CD4-positive, alpha-beta T cell treated with Interleukin-4 for 1 hour (primary cell): ENCODE results near the gene PSMB2.

Experiments
- DNase-seq, 2 donors: peaks; one replicate each; pipeline ENCODE4 v3.0.0-alpha.2; 2020 to 2022

PSMB2 gene

DNA sequence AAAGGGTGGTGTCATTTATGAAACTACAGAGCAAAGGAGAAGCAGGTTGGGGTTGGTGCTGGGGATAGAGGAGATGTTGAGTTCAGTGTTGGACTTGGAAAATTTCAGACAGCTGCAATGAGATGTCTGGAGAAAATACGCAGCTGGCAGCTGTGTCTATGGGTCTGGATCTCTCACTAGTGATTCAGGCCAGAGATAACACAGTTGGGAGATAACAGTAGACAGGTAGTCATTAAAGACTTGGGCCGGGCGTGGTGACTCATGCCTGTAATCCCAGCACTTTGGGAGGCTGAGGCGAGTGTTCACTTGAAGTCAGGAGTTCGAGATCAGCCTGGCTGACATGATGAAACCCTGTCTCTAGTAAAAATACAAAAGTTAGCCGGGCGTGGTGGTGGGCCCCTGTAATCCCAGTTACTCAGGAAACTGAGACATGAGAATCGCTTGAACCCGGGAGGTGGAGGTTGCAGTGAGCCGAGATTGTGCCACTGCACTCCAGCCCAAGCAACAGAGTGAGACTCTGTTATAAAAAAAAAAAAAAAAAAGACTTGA, 70.7 kb downstream of the PSMB2 start:
- no peak for DNase-seq

DNA sequence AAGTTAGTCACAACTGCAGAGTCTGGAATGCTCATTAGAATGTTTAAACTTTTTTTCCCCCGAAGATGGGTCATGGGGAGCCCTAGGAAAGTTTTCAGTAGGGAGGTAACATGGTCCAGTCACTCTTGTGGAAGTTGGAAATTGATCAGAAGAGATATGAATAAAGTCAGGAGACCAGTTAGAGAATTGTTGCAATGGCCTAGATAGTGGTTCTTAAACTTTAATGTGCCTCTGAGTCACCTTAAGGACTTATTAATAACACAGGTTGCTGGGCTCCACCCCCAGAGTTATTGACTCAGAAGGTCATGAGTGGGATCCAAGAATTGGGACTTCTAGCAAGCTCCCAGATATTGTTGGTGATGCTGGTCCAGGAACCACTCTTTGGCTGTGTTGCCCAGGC, 71.4 kb downstream of the PSMB2 start:
- DNase-seq: no peak

DNA sequence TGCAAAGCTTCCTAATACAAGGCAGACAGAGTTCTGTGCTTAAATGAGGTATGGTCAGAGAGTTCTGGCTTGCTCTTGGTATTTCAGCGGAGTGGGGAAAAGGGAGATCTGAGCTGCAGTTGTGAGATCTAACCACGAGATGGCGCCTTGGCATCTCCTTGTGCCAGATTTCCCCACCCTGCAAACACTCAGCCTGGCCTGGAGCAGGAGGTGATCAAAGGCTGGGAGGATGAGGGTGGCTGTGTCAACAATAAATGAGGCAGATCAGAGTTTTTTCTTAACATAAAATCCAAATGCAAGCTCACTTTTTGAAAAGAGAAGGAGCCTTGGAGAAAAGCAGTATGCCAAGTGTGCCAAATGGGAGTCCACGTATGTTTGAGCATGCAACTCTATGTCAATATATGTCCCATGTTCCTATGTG, 72.3 kb downstream of the PSMB2 start:
- DNase-seq: peak; percentile 64 to 71

DNA sequence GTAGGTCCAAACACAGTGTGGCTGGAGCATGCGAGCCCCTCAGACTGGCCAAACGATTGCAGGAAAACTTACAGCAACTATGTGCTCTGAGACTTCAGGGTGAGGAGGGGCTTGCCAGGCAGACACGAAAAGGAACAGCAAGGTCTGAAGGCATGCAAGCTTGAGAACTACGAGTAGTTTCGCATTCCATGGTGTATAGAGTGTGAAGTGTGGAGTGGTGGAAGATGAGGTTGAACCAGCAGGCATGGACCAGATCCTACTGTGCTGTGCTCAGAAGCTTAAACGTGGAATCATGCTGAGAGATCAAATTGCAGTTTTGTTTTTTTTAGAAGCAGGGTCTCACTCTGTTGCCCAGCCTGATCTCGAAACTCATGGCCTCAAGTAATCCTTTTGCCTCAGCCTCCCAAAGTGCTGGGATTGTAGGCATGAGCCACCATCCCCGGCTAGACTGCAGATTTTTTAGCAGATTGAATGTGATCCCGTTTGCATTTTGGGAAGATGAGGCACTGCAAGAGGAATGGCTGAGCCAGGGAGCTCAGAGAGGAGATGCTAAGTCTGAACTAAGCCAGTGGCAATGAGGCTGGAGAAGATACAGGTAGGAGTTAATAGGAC, 73.3 kb downstream of the PSMB2 start:
- DNase-seq: no peak

DNA sequence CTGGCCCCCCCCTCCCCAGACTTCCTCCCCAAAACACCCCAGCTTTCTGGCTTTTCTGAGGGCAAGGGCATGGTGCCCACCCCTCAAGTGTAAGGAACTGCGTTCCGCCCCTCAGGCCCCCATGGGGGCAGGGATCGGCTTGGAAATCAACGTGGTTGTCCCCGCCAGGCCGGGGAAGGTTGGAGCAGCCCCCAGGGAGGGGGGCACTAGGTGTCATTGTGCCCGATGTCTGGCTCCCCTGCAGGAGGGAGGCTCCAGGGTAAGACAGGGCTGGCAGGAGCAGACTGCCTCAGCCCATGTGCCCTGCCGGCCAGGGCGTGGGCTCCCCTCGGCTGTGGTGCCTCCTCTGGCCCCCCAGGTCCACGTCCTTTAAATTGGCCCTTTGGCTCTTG, 75.6 kb downstream of the PSMB2 start:
- DNase-seq: no peak

DNA sequence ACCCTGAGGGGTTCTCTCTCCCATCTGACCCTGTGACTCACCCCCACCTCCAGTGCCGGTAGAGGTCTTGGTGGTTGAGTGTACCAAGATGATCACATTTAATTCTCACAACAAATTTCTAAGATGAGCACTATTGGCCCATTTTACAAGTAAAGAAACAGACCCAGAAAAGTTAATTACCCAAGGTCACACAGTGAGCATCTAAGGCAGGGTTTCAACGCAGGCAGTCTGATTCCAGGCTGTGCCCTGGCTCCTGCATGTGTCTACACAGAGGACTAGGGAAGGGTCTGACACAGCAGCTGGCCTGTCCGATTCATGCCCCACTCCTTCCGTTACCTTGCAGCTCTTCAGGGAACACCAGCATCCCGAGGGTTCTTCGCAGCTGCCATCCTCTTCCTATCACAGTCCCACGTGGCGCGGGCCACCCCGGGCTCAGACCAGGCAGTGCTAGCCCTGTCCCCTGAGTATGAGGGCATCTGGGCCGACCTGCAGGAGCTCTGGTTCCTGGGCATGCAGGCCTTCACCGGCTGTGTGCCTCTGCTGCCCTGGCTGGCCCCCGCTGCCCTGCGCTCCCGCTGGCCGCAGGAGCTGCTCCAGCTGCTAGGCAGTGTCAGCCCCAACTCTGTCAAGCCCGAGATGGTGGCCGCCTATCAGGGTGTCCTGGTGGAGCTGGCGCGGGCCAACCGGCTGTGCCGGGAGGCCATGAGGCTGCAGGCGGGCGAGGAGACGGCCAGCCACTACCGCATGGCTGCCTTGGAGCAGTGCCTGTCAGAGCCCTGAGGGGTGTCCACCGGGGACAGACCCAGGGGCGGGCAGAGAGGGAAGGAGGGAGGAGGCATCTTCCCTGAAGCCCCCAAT, 76.2 kb downstream of the PSMB2 start:
- DNase-seq: no peak

DNA sequence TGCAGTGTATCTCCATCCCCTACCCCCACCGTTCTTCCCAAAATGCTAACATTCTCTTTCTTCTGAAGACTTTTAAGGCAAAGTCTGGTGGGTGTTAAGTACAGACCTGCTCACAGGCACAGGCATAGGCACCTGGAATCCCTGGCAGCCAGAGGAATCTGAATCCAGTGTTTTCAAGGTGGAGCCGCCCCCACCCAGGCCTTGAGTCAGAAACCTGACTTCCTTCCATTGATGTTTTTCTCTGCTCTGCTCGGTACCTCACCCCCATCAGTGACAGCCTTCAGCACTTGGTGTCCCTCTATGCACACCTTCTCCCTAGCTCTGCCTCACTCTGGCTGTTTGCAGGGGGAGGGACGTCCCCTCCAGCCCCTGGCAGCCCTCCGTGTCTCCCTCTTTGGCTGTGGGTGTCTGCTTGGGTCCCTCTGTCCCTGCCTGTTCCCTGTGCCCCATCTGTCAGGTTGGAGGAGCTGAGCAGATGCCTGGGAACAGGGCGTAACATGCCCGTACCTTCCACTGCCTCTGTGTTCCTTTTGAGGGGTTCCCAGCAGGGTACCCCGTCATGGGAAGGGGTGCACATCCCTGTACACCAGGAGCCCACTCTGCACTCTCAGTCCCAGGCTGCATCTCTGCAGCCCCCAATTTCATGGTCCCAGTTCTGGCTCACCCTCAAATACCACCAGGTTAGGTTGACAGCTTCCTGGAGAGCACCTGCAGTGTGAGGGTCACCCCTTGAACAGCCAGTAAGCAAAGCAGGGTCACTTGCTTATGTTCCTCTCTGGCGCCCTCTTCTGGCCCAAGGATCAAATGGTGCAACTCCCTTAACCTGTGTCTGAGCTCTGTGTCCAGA, 77.1 kb downstream of the PSMB2 start:
- peak; percentile 77 to 81 for DNase-seq

DNA sequence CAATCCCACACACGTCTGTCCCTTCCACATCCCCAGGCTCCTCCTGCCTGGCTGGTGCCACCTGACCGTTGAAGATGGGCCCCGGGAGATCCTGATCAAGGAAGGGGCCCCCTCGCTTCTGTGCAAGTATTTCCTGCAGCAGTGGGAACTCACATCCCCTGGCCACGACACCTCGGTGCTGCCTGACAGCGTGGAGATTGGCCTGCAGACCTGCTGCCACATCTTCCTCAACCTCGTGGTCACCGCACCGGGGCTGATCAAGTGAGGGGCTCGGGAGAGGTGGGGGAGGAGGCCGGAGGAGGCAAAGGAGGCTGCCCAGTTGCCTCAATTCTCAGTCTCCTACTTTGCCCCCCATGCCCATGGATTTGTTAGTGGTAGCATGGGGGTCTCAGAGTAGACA, 78.2 kb downstream of the PSMB2 start:
- no peak for DNase-seq

DNA sequence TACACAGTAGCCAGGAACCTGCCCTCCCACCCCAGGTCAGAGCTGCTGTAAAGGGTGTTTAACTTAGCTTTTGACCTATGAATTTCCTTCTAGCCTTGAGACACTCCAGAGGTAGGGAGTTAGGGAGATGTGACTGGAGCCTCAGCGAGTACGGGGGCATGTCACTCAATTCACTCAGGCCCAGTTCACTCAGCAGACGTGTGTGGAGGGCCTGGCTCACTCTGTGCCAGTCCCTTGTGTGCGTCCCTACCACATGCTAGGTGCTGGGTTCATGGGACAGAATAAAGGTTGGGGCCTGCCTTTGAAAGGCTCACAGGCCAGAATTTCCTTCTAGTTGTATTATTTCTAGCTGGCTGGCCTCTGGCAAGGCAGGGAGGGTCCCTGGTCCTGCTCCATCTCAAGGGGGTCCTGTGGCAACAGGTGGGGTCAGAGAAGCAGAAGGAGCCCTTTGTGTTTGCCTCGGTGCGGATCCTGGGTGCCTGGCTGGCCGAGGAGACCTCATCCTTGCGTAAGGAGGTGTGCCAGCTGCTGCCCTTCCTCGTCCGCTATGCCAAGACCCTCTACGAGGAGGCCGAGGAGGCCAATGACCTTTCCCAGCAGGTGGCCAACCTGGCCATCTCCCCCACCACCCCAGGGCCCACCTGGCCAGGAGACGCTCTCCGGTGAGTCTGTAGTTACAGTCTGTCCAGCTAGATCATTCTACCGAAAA, 79.2 kb downstream of the PSMB2 start:
- DNase-seq: no peak

DNA sequence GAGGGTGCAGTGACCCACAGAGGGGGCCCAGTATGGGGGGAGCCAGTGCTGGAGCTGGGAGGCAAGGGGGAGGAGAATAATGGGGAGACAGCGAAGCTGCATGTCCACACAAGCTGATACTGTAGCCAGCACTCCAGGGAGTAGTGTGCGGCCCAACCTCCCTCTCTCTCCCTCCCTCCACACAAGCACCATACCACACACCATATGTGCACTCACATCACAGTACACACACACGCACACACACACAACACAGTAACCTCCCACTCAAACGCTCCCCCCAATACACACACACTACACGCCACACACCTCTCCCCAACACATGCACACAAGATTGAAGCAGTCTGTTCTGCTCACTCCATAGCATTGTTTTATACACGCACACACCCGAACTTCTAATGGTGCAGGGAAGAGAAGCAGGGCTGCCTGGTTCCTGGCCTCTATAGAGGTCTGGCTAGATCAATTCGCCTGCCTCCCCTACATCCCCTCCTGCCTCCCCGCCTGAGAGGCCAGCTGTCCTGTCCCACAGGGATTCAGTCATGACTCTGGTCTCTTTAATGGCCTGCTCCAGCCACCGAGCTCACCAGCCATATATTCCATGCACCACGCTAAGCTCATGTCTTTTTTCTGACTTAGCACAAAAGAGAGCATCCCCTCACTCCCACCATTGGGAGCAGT, 79.9 kb downstream of the PSMB2 start:
- DNase-seq: no peak

DNA sequence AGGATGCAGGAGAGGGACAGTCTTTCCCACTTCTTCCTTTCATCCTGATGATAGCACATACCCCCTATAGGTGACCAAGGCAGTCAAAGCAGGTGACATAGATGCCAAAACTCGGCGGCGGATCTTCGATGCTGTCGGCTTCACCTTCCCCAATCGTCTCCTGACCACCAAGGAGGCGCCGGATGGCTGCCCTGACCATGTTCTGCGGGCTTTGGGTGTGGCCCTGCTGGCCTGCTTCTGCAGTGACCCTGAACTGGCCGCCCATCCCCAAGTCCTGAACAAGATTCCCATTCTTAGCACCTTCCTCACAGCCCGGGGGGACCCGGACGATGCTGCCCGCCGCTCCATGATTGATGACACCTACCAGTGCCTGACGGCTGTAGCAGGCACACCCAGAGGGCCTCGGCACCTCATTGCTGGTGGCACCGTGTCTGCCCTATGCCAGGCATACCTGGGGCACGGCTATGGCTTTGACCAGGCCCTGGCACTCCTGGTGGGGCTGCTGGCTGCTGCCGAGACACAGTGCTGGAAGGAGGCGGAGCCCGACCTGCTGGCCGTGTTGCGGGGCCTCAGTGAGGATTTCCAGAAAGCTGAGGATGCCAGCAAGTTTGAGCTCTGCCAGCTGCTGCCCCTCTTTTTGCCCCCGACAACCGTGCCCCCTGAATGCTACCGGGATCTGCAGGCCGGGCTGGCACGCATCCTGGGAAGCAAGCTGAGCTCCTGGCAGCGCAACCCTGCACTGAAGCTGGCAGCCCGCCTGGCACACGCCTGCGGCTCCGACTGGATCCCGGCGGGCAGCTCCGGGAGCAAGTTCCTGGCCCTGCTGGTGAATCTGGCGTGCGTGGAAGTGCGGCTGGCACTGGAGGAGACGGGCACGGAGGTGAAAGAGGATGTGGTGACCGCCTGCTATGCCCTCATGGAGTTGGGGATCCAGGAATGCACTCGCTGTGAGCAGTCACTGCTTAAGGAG, 80.8 kb downstream of the PSMB2 start:
- DNase-seq: no peak

DNA sequence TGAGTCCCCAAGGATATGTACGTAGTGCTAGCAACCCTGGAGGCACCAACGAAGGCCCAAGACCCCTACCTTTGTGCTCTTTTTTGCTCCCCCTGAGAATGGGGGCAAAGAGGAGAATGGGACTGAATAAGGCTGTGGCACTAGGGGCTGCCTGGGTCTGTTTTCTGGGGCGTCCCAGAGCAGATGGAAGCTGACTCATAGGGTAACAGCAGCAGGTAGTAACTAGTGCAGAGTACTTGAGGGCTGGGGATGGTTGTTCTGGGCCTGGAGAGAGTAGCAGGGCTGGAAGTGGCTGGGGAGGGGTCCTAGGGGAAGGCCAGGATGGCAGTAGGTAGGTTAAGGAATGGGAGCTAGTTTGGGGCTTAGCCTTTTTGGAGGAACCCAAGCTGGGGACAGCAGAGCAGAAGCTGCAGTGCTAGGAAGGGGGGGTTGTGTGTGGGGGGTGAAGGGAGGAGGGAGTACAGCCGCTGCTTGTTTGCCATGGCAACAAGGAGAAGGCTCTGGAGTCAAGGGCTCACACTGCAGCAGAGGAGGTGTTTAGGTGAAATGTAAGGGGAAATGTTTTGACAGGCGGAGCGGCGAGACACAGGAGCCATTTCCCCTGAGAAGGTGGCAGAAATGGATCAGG, 81.9 kb downstream of the PSMB2 start:
- peak; percentile 35 to 43 for DNase-seq

DNA sequence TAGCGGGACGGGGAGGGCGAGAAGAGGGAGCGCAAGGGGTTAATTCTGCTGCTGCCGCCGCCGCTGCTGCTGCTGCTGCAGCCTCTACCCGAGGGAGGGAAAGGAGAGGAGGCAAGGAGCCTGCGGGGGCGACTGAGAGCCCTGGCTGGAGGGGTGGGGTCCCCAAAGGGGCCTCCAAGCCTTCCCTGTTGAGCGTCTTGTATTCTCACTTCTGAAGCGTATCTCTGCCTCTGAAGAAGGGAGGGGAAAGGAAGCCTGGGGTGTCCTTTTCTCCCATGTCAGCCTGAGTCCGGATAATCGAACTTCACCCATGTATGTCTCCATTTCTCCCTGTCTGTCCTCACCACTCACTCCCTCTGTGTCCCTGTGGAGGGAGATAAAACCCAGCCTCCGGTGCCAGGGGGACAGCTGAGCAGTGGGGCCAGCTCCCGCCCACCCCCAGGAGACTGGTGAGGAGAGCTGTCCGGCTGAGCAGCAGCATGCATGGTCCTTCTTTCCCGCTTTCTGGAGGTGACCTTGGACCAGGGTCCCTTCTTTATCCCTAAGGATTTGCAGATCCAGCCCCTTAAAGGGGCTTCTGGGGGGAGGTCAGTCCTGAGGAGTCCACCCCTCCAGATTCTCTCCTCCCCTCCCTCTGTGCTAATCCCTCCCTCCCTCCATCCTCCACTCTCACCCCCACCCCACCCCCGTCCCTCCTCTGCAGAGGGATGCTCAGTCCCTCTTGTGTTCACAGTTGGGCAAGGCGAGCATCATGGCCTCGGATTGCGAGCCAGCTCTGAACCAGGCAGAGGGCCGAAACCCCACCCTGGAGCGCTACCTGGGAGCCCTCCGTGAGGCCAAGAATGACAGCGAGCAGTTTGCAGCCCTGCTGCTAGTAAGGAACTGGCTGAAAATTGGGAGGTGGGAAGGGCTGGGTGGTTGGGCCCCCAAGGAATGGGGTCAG, 82.7 kb downstream of the PSMB2 start:
- peak in 1 of 2 donors; percentile 41 for DNase-seq

DNA sequence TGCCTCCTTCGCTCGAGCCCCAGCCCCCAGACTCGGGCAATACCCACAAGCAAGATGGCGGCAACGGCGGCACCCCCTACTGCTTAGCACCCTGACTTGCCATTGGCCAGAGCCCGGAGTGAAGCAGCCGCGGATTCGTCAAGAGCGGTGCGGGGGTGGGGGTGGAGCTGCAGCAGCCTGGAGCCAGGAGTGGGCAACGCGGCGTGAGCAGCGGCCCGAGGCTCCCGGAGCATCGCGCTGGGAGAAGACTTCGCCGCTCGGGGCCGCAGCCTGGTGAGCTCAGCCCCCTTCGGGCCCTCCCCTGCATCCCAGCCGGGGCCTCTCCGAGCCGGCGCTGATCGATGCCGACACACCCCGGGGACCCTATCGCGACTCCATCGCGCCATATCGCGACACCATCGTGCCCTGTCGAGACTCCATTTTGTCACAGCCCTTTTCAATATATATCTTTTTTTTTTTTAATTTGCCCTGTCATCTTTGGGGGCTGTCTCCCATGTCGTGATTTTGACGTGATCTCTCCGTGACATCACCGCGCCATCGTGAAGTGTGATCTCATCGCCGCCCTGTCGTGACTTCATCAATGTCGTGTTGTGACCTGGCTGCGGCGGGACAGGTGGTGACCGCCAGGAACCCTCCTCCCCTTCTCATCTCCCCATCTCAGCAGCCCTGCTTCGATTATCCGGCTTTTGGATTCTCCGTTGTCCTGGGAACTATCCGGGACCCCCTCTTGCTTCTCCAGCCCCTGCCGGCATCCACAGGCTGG, 83.5 kb downstream of the PSMB2 start, which contains the start of gene NCDN:
TSS of gene NCDN (plus strand) at position 189 of the 763 bp plus-strand sequence. CDS start at position 581, 392 bp downstream.
- peak; percentile 94 to 95 for DNase-seq

DNA sequence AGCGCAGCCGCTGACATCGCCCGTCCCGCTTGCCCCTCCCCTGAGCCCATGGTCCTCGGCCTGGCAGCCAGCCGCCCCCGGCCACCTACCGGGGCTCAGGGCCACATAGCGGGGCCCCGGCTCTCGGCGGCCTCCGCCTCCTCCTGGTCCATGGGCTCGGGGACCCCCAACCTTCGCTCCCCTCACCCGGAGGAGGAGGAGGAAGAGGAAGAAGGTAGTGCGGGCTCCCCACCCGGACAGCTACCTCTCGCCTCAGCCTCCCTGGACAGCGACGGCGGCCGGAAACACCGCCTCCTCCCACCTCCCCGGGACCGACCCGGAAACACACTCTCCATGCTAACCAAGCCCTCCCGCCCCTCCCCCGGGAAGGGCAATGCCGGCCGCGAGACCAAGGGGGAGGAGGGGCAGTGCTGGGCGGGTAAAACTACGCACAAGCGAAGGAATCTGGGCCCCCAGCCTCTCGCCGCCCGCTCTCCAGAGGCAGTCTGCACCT, 84.2 kb downstream of the PSMB2 start, which contains the start of gene KIAA0319L:
TSS of gene KIAA0319L (minus strand) at position 286 of the 493 bp plus-strand sequence. CDS start 2,912 bp downstream, outside the sequence.
- no peak for DNase-seq

DNA sequence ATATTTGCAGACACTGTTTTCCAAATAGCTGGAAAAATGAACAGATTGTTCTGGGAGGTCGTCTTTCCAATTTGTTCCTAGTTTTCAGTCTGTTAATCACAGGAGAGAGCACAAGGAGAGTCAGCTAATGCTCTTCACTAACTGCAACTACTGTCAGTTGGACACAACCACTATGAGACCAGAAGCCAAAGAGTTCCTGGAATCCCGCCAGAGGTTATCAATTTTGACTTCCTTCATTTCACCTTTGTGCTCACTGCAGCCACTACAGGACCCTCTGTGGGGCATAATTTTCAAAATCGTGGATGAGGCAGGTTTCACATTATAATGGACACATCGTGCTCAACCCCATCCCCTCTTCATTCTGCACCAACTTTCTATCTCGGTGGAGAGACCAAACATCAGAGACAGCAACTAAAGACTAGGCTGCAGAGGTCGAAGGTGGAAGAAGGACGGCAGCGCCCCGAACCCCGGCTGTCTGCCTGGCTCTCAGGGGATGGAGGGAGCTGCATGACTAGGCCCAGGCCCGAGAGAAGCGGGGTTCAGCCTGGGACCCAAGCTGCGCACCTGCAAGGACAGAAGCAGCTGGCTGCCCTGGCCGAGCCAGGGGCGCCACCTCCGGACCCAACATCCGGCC, 84.7 kb downstream of the PSMB2 start:
- no peak for DNase-seq
